Mesenteric fat pad (tissue), 1 donor: ENCODE measurements around the gene FOXQ1. TPM values are rescaled to one million over a fixed set of nuclear protein-coding genes. Genes with fewer than 3 reads are reported as not detected.
"Not testable (repeated sequence)": the region's sequence is repeated elsewhere in the genome, so short reads cannot be mapped to it uniquely, and the experiment has no call there.

Experiments used
- DNase-seq: peaks from one replicate; pipeline ENCODE4 v3.0.0-alpha.2; 2020; ENCODE audit warnings: low spot score
- total RNA-seq: library from RNA; stranded (reverse); fragmentation: NEBNext Ultra II Directional; extraction: Animal tissue kit (Norgen Biotek cat#: 25700); gene quantifications from one replicate; pipeline ENCODE4 v1.2.1, GENCODE V29; 2021
- donor health status: DM: yes; HTN: yes; CAD: no.

FOXQ1 gene
- total RNA-seq, 1 donor from 2014 or later, result not detected

DNA sequence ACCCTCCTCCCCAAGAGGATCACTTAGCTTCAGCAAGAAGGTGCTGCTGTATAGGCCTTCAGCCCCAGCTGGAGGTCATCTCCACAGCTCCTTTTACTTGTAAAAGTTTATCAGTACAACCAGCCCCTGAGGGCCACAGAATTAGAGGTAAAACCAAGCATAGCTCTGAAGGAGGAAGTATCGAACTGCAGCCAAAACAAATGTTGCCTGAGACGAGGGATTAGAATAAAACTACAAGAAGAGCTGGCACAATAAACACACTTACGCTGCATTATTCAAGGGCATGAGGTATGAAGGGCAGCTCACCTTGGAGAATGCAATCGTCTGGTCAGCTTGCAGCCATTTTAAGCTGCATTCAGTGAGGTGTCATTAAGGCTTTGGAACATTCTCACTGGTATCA, 21.1 kb upstream of the FOXQ1 start:
- no peak for DNase-seq

DNA sequence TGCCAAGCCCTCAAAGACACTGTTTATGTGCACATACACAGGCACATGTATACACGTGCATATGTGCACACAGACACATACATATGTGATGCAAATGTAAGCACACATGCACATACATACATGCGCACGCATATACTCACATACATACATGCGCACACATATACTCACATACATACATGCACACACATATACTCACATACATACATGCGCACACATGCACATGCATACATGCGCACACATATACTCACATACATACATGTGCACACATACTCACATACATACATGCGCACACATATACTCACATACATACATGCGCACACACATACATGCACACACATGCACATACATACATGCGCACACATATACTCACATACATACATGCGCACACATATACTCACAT, 20.5 kb upstream of the FOXQ1 start:
- no peak for DNase-seq

DNA sequence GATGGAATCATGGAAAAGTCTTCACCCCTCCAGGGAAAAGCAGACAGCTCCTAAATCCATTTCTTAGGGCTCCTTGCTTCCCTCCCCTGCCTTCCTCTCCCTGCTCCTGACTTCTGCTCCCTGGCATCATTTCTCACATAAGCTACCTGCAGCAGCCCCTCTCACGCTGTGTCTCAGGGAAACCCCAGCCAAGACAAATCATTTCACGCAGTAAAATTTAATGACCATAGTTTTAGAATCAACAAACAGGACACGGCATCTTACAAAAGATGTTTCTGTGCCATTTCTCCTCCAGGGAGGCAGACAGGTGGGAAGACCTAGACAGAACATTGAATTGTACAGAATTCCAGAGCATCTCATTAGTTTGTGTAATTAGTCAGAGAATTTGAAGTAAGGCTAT, 16.5 kb upstream of the FOXQ1 start:
- DNase-seq, result no peak

DNA sequence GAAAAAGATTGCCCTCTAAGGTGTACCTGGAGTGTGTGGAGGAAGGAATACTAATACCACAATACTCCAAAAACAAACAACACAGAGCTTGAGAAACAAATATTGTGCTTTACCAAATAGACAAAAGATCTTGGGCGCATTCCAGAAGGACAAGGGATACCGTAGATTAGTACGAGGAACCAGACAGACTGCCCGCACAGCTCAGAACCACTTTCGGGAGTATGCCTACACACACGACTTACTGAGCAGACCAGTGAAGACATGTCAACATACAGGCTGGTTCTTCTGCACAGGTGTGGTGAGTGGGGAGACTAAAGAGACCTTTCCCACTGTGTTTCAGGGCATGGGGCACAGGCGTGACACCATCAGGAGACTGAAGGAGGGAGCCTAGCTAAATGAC, 15.8 kb upstream of the FOXQ1 start:
- no peak for DNase-seq

DNA sequence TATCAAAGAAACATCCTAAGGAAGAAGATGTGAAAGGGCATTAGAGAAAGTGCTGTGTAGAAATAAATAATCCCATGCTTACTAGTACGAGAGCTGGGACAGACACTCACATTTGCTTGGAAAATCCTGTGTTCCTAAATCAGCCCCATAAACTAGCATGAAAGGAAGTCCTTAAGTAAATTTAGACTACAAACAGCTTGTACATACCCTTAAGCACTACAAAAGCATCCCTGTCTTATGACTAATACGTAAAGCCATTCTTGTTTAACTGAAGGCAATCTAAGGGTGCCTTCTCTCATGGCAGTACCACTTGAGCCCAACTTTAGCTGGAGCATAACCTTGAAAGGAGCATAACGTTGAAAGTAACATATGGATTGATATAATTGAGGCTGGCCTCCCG, 15.4 kb upstream of the FOXQ1 start:
- no peak for DNase-seq

DNA sequence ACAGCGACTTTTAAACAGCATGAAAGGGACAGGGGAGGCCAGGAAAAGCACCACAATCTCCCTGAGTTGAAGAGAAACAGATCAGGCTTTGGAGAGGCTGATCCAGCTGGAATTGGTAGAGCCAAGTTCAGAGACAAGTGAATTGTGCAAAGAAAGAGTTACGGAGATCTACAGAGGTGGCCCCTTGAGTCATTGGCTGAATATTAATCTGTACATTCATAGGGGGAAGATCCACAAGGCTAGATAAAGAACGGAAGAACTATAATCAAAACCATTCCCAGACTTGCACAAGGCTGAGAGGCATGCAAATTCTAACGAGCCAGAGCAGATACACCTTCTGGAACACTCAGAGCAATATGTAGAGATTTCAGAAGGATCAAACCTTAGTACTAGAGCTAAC, 14.2 kb upstream of the FOXQ1 start:
- no peak for DNase-seq

DNA sequence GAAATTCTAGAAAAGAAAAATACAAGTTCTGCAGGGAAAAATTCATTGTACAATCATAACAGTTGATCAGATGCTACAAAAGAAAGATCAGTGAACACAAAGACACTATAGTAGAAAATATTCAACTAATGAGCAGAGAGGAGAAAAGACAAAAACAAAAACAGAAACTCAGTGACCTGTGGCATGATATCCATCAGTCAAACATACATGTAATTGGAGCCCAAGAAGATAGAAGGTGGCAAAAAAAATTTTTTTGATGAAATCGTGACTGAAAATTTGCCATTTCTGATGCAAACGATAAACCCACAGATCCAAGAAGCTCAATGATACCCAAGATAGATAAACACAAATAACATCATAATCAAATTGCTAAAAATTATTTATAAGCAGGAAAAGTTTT, 13.1 kb upstream of the FOXQ1 start:
- DNase-seq, result no peak

DNA sequence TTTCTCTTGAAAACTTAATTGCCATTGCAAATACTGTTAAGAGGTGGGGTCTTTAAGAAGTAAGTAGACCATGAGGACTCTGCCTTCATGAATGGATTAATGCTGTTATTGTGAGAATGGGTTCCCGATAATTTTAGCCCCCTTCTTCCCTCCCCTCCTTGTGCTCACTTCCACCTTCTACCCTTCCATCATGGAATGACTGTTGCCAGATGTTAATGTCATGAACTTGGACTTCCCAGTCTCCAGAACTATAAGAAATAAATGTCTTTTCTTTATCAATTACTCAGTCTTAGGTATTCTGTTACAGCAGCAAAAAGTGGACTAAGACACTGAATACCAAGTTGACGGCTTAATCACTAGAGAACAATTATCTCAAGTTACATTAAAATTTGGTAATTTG, 5.8 kb upstream of the FOXQ1 start:
- DNase-seq, result no peak

DNA sequence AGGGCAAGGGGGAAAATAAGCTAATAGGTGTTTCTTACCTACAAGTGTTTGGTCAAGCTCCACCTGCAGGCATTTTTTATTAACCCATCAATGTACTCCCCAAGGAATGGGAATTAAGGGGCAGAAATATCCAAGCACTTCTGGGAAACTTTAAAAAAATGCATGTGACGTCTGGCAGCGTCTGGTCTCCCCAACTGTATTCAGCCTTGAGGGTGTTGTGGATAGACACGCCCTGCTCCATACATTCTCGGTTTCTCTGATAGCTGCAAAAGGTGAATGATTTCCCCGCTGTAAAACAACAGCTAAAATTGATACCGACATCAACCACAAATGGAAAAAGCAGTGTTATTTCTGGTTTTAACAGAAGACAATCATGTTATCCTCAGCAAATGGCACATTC, 2.5 kb upstream of the FOXQ1 start:
- no peak for DNase-seq

DNA sequence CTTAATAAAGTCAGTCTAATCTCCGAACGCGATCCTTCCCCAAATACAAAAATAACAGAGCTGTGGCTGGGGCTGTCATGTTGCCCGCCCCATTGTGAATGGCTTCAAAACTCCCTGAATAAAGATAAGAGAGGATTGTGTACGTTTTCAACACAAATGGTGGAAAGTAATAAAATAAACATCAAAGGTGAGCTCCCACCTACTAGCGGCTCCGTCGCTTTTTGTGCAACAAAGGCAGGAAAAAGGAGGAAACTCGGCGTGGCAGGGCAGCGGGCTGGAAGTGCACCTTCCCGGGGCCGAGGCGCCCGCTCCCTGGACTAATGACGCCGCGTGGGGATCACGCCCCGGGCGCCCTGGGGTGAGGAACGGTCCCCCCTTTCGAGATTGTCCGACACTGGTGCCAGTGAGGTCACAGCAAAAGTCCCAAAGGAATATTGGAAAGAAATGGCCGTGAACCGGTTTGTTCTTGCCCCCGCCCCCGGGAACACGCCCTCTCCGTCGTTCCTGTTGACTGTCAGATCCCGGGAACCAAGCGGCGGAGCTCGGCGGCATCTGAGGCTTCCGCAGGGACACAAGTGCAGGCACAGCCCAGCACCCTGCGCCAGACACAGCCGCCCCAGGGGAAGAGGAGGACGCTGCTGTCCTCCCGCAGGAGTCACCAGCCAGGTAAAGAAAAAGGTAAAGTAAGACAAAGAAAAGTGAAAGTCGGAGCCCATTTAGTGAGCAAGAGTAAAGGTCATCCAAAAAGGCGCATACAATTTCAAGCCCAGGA, 1.1 kb upstream of the FOXQ1 start:
- DNase-seq, result no peak

DNA sequence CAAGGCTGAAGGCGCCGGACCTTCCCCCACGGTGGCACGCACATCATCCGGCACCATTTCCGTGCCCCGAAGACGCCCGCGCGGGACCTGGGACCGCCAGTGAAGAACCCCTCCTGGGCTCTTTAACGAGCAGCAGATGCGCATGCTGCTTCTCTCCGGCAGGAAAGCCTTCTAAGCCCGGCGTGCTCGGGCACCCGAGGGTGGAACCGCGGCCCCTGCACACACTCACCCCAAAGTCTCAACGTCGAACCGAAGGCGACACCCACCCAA, 240 bp downstream of the FOXQ1 start:
- no peak for DNase-seq

DNA sequence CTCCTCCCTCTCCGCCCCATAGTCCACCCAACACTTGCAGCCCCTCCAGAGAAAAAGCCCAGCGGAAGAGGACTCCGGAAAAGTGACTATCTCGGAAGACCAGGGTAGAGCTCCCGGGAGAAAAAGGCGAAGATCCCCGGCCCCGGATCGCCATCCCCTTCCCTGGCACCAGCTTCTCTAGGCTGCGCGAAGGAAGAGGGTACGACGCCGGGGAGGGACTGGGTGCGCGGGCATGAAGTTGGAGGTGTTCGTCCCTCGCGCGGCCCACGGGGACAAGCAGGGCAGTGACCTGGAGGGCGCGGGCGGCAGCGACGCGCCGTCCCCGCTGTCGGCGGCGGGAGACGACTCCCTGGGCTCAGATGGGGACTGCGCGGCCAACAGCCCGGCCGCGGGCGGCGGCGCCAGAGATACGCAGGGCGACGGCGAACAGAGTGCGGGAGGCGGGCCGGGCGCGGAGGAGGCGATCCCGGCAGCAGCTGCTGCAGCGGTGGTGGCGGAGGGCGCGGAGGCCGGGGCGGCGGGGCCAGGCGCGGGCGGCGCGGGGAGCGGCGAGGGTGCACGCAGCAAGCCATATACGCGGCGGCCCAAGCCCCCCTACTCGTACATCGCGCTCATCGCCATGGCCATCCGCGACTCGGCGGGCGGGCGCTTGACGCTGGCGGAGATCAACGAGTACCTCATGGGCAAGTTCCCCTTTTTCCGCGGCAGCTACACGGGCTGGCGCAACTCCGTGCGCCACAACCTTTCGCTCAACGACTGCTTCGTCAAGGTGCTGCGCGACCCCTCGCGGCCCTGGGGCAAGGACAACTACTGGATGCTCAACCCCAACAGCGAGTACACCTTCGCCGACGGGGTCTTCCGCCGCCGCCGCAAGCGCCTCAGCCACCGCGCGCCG, 822 bp downstream of the FOXQ1 start:
- no peak for DNase-seq

DNA sequence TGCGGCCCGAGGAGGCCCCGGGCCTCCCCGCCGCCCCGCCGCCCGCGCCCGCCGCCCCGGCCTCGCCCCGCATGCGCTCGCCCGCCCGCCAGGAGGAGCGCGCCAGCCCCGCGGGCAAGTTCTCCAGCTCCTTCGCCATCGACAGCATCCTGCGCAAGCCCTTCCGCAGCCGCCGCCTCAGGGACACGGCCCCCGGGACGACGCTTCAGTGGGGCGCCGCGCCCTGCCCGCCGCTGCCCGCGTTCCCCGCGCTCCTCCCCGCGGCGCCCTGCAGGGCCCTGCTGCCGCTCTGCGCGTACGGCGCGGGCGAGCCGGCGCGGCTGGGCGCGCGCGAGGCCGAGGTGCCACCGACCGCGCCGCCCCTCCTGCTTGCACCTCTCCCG, 1.5 kb downstream of the FOXQ1 start:
- DNase-seq, result no peak

DNA sequence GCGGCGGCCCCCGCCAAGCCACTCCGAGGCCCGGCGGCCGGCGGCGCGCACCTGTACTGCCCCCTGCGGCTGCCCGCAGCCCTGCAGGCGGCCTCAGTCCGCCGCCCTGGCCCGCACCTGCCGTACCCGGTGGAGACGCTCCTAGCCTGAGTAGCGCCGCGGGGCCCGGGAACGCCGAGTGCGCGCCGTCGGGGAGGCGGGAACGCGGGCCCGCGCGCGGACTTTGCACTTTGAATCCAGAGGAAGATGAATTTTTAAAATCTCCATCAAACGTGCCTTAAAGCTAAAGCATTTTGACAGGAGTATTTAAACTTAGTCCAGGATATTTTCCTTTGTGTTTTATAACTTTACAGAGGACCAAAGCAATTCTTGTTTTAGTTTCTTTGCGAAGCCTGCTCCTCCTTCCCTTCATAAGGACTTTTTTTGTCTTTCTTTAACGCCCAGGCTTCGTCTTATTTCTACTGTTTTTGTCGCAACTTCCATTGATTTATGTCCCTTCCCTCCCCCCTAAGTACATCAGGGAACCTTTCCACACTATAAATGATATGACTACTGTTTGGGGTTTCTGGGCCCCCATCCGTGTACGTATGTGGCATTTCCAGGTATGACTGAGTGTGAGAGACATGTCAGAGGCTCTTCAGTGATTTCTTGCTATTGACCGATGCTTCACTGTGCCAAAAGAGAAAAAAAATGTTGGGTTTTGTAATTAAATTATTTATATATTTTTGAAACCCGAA, 2.0 kb downstream of the FOXQ1 start:
- no peak for DNase-seq

DNA sequence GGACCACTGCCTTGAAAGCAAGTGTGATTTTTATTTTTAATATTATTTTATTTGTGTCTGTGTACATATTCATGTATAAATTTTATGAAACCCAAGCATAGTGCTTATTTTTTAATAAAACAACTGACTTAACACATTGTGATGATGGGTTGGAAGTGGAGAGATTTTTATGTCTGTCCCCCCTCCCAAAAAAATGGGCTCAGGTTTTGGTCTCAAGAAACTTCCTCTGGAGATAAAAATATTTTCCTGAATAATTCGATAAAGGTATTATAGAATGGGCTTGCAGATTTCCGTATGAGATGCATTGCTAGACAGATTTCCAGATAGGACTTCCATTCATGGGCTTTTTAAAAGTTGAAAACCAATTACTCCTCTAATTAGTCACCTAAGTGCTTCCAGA, 2.7 kb downstream of the FOXQ1 start:
- DNase-seq, result no peak

DNA sequence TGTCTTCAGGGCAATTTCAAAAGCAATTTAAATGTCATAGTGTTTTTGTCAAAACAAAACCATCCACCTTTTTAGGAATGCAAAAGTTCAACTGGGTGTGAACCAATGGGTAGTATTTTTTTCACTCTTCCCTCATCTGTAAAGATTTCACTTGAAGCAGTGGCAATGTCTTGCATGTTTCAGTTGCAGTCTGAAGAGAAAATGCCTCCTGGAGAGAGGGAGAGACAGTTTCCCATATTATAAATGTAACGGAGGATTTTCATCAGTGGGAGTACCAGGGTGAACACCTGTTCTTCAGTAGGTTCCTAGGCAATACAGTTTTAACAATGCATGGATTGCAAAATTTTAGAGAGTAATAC, 3.3 kb downstream of the FOXQ1 start:
- no peak for DNase-seq

DNA sequence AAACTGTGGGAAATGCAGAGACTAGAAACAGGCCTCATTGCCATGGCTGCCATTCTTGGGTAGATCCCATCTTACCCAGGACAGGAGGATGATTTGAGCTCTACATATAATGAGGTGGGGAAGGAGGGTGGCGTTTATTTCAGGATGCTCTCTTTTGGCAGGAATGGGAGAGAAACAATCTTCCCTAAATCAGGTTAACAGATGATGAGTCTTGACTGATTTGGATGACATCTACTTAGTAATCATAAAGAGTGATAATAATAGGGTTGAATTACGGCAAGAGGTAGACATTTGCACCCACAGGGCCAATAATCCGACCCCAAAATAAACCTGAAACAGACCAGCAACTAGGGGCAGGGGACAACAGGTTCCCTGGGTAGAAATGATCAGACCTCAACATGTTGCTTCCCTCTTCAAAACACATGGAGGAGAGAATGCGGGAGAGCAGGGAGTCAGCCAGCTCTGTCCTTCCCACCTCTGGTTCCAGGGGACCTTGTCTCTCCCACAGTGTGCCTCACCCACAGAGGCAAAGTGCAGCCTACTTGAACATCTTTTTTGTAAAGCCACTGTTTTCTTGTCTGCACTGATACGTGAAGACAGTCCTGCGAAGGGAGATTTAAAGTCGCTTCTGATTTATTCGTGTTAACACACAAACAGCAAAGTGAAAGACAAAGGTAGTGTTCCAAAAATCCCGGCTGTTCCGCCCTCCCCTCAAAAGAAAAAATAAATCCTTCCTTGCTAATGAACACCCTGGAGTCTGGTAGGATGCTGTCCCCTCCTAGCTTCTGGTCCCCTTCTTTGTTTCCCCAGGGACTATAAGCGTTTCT, 3.9 kb downstream of the FOXQ1 start:
- DNase-seq, result no peak

DNA sequence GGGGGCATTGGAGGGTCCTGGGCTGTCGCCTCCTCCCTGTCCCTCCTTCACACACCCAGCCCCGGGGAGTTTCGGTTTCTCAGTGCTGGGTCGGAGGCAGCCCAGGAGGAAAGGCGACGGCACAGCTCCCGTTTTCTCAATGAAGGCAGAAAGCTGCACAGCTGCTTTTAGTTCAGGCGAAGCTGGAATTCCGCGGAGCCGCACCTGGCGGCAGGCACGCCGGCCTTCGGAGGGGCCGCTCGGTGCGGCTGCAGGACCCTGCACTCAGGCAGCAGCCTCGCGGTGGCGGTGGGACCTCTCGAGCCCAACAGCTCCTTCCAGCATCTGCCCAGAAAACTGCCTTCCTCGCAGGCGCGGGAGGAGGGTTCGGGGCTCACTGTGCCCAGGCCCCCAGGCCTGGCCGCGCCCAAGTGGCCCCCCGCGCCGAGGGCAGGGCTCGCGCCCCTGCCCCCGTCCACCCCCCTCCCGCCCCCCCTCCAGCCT, 4.6 kb downstream of the FOXQ1 start:
- DNase-seq, result no peak

DNA sequence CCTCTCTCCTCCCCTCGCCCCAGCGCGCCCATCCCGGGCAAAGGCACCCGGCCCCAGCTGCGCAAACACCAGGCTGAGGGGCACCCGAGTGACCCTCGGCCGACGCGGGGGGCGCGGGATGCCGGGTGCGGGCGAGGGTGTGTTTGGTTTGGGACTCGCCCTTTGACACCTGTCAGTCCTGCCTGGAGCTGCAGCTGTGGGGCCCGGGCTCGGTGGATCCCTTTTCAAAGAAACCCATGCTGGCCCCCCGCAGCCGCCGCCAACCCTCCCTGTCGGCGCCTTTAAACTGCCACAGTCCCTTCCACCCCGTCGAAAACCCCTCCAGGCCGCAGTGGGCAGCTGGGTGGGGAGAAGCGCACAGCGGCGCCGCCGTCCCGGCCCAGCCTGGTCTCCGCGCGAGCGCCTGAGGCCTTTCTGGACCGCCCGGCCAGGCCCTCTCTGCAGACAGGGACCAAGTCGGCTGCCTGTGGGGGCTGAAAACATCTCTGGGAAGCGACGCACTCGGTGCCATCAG, 5.5 kb downstream of the FOXQ1 start:
- no peak for DNase-seq

DNA sequence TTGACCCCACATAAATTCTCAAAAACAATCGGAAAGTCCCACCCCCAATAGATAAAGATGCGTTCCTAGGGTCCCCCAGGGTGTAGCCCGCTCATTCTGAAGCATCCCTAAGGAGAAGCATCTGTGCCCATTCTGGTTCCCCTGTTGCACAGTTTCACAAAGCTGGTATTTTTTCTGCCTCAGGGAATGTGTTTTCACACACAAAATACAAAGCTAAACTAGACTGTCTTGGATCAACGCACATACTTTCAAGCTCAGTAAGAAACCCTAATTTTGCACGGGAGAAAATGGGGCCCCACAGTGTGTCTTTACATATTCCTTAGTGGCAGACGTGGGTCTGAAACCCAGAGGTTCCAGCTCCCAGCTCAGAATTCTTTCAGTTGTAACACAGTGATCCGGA, 6.1 kb downstream of the FOXQ1 start:
- no peak for DNase-seq

DNA sequence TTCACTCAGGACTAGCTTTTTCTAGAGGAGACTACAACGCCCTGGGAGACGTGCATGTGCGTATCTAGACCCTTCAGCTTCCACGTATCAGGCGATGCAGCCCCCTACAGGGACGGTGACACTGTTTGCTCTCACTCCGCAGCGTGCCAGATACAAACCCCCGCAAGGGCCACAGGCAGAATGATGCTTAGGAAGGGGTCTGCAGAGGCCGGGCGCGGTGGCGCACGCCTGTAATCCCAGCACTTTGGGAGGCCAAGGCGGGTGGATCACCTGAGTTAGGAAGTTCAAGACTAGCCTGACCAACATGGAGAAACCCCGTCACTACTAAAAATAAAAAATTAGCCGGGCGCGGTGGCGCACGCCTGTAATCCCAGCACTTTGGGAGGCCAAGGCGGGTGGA, 6.7 kb downstream of the FOXQ1 start:
- DNase-seq, result not testable (repeated sequence)
